ENCODE results near the gene SYCE3.

DNA sequence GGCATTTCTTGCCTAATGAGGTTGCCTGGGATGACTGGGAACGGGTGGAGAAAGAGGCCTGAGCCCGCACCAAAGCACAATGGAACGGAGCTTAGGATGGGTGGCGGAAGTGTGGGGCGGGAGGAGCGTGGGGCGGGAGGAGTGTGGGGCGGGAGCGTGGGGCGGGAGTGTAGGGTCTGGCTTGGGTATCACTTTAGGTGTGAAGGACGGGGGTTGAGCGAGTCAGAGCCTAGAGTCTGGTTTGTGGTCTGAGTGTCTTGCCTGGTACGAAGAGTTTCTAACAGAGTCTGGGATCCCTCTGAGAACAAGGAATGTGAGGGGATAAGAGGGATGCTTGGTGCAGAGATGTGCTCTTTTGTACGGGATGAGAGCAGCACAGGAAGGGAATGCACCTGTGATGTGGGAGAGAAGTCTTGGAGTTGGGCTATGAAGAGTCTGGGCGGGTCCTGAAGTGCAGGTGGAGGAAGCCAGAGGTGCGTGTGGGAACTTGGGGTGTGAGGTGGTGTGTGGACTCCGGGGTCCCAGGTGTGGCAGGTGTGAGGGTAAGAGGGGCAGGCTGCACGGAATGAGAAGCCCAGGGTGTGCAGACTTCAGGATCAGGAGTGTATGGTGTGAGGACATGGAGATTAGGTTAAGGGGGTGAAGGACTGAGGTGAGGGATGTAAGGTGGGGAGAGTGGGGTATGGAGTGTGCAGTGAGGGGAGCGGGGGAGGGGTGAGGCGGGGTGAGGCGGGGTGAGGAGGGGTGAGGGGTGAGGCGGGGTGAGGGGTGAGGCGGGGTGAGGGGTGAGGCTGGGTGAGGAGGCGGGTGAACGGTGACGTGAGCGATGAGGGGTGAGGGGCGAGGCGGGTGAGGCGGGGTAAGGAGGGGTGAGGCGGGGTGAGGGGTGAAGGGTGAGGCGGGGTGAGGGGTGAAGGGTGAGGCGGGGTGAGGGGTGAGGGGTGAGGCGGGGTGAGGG lies 1.0 kb downstream of the SYCE3 start:
- TF ChIP-seq POLR2A (IDR thresholded peaks at IDR 0.05; ENCODE audit: low read length) (no peak), GATA1 (IDR thresholded peaks at IDR 0.05; ENCODE audit: low read depth, low read length) (no peak)

Data from erythroblast (primary cell).